GM23338 (cell line): ENCODE measurements around the gene JAKMIP3. TPM values are rescaled to one million over a fixed set of nuclear protein-coding genes. Genes with fewer than 3 reads are reported as not detected.
"Not testable (repeated sequence)": the region's sequence is repeated elsewhere in the genome, so short reads cannot be mapped to it uniquely, and the experiment has no call there.

Source experiments
- ATAC-seq: fragments of 200-7000 bp; cut with Tn5 transposase; 3 replicates; pipeline ENCODE4 v1.9.1; 2020
- DNase-seq: peaks from one replicate; pipeline ENCODE4 v3.0.0-alpha.2; 2015; ENCODE audit warnings: low spot score
- H2AFZ ChIP-seq: fragments of 200-600 bp; sonication (generic); 2 replicates; pipeline ENCODE4 v1.8.0; 2016; ENCODE audit warnings: antibody characterized with exemption, mild to moderate bottlenecking, moderate library complexity
- H3F3A ChIP-seq: fragments of 200-600 bp; sonication (generic); replicated peaks from 2 replicates; pipeline ENCODE4 v1.8.0; 2017; ENCODE audit warnings: antibody characterized with exemption, mixed run types, low read depth
- H3K27ac ChIP-seq: fragments of 200-600 bp; sonication (generic); 2 replicates; pipeline ENCODE4 v1.6.1; 2016; ENCODE audit warnings: low read depth
- H3K27me3 ChIP-seq: fragments of 200-600 bp; sonication (generic); 2 replicates; pipeline ENCODE4 v1.8.0; 2016; ENCODE audit warnings: mild to moderate bottlenecking, mixed run types, moderate library complexity; ENCODE audit not compliant: insufficient read depth
- H3K36me3 ChIP-seq: fragments of 200-600 bp; sonication (generic); 2 replicates; pipeline ENCODE4 v1.8.0; 2016; ENCODE audit warnings: mild to moderate bottlenecking; ENCODE audit not compliant: insufficient read depth
- H3K4me1 ChIP-seq: fragments of 200-600 bp; sonication (generic); 2 replicates; pipeline ENCODE4 v1.8.0; 2016; ENCODE audit warnings: mild to moderate bottlenecking, moderate library complexity; ENCODE audit not compliant: insufficient read depth
- H3K4me2 ChIP-seq: fragments of 200-600 bp; sonication (generic); 2 replicates; pipeline ENCODE4 v1.7.1; 2017; ENCODE audit warnings: mixed run types
- H3K4me3 ChIP-seq: fragments of 200-600 bp; sonication (generic); 2 replicates; pipeline ENCODE4 v1.6.1; 2016; ENCODE audit warnings: mixed run types
- H3K79me2 ChIP-seq: fragments of 200-600 bp; sonication (generic); replicated peaks from 2 replicates; pipeline ENCODE4 v1.8.0; 2017; ENCODE audit warnings: mild to moderate bottlenecking; ENCODE audit not compliant: insufficient read depth
- H3K9me2 ChIP-seq: fragments of 200-600 bp; sonication (generic); 2 replicates; pipeline ENCODE4 v1.8.0; 2017; ENCODE audit not compliant: insufficient read depth
- H4K20me1 ChIP-seq: fragments of 200-600 bp; sonication (generic); replicated peaks from 2 replicates; pipeline ENCODE4 v1.8.0; 2017; ENCODE audit warnings: mild to moderate bottlenecking; ENCODE audit not compliant: insufficient read depth
- H3K27ac Mint-ChIP-seq: 2 replicates; pipeline ENCODE4 v1.8.0; 2020; ENCODE audit warnings: inconsistent platforms, mild to moderate bottlenecking, moderate library complexity, mixed read lengths
- H3K27me3 Mint-ChIP-seq: 3 replicates; pipeline ENCODE4 v1.8.0; 2022; ENCODE audit warnings: low read depth, mild to moderate bottlenecking, moderate library complexity, mixed read lengths, inconsistent platforms; ENCODE audit not compliant: insufficient read depth, poor library complexity
- H3K36me3 Mint-ChIP-seq: 3 replicates; pipeline ENCODE4 v1.8.0; 2021; ENCODE audit warnings: low read depth, mild to moderate bottlenecking, inconsistent platforms, moderate library complexity, mixed read lengths
- H3K4me1 Mint-ChIP-seq: 3 replicates; pipeline ENCODE4 v1.8.0; 2020; ENCODE audit warnings: mild to moderate bottlenecking, inconsistent platforms, mixed read lengths
- H3K4me3 Mint-ChIP-seq: 3 replicates; pipeline ENCODE4 v1.8.0; 2021; ENCODE audit warnings: moderate library complexity, mild to moderate bottlenecking, inconsistent platforms, mixed read lengths
- H3K9me3 Mint-ChIP-seq: 3 replicates; pipeline ENCODE4 v1.8.0; 2020; ENCODE audit warnings: moderate library complexity, mild to moderate bottlenecking, inconsistent platforms, mixed read lengths
- CREB1 ChIP-seq: fragments of 250-450 bp; sonication (Bioruptor Pico); IDR thresholded peaks from 2 replicates; pipeline ENCODE4 v1.5.0; 2020; ENCODE audit warnings: low read depth, mild to moderate bottlenecking, moderate library complexity
- JUNB ChIP-seq: IDR thresholded peaks from one replicate; pipeline ENCODE4 v1.6.1; 2016; ENCODE audit warnings: antibody characterized with exemption; ENCODE audit not compliant: unreplicated experiment
- NANOG ChIP-seq: IDR thresholded peaks from 2 replicates; pipeline ENCODE4 v1.6.1; 2016; ENCODE audit warnings: antibody characterized with exemption, borderline replicate concordance
- POLR2AphosphoS5 ChIP-seq: IDR thresholded peaks from 2 replicates; pipeline ENCODE4 v1.6.1; 2016; ENCODE audit warnings: antibody characterized with exemption, low read depth
- STAT1 ChIP-seq: IDR thresholded peaks from one replicate; pipeline ENCODE4 v1.6.1; 2016; ENCODE audit warnings: antibody characterized with exemption; ENCODE audit not compliant: unreplicated experiment
- polyA plus RNA-seq: library from polyadenylated mRNA; unstranded; fragments of >200 nt; fragmentation: Nextera tagmentation; extraction: Ambion mirVana; gene quantifications from 2 replicates; pipeline ENCODE4 v1.2.1, GENCODE V29; 2016
- total RNA-seq: library from RNA; depleted of rRNA; stranded (reverse); fragments of >200 nt; shearing (Covaris generic); gene quantifications from 2 replicates; pipeline ENCODE4 v1.2.3, GENCODE V29; 2014
- TF ChIP-seq, protein P1 (sequence below): IDR thresholded peaks from one replicate; pipeline ENCODE4 v1.6.1; 2018; ENCODE audit warnings: antibody characterized with exemption; ENCODE audit not compliant: unreplicated experiment
- TF ChIP-seq, protein P2 (sequence below), 2 experiments: fragments of 200-600 bp in 1 of 2; sonication (generic) in 1 of 2; conservative IDR thresholded peaks; 2 replicates each; pipeline versions ENCODE4 v1.5.1 to v1.6.1; 2016 to 2017; ENCODE audit warnings: antibody characterized with exemption in 2 of 2, low read depth in 2 of 2, mild to moderate bottlenecking in 2 of 2, moderate library complexity in 1 of 2

The JAKMIP3 gene
- total and polyA plus RNA-seq, 2 experiments from 2014 or later: 0.87 to 1.2 TPM

DNA sequence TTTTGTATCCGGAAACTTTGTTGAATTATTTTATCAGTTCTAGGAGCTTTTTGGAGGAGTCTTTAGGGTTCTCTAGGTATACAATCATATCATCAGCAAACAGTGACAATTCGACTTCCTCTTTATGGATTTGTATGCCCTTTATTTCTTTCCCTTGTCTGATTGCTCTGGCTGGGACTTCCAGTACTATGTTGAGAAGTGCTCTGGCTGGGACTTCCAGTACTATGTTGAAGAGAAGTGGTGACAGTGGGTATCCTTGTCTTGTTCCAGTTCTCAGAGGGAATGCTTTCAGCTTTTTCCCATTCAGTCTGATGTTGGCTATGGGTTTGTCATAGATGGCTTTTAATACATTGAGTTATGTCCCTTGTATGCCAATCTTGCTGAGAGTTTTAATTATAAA, 18.6 kb downstream of the JAKMIP3 start:
- H3K27me3 Mint-ChIP-seq, H3K4me1 ChIP-seq, H3K9me3 Mint-ChIP-seq, H3K4me3 ChIP-seq, DNase-seq, H3K36me3 ChIP-seq, H3K9me2 ChIP-seq, H3F3A ChIP-seq, H4K20me1 ChIP-seq, H3K36me3 Mint-ChIP-seq, H3K27me3 ChIP-seq, H3K27ac ChIP-seq, H3K4me1 Mint-ChIP-seq, H3K4me2 ChIP-seq, H3K27ac Mint-ChIP-seq, H2AFZ ChIP-seq, H3K79me2 ChIP-seq, ATAC-seq, H3K4me3 Mint-ChIP-seq: not testable (repeated sequence)

- peaks cover 26% of the 10 kb centered on the region for H3K9me3 Mint-ChIP-seq
- H3K27me3 ChIP-seq, H3K27ac Mint-ChIP-seq, H3K4me3 Mint-ChIP-seq, H4K20me1 ChIP-seq, H3K36me3 ChIP-seq, H3K4me1 Mint-ChIP-seq, H3K4me3 ChIP-seq, DNase-seq, H3K79me2 ChIP-seq, H3K4me2 ChIP-seq, ATAC-seq, H3K4me1 ChIP-seq, H3F3A ChIP-seq, H3K27me3 Mint-ChIP-seq, H3K27ac ChIP-seq, H2AFZ ChIP-seq, H3K9me2 ChIP-seq: not testable (repeated sequence)
- H3K36me3 Mint-ChIP-seq: peaks cover 19% of the 10 kb centered on the region
These were observed 27.5 kb downstream of the JAKMIP3 start for GRCh38 chr10:132093236-132093635.

GRCh38 chr10:132094581-132095234, 29.0 kb downstream of the JAKMIP3 start:
- no peaks in the 10 kb centered on the region for H3K36me3 ChIP-seq
- no peak overlapping the region for H3K4me3 Mint-ChIP-seq
- H3K36me3 Mint-ChIP-seq: peaks cover 19% of the 10 kb centered on the region
- no peaks in the 10 kb centered on the region for H3K79me2 ChIP-seq
- H3K27me3 ChIP-seq: no peaks in the 10 kb centered on the region
- no peak overlapping the region; the same call in 1 of the 2 replicates for H3K27ac Mint-ChIP-seq
- H4K20me1 ChIP-seq: no peaks in the 10 kb centered on the region
- no peak overlapping the region for H3K4me3 ChIP-seq
- H3F3A ChIP-seq: no peaks in the 10 kb centered on the region
- no peaks in the 10 kb centered on the region; the same call in 2 of the 3 replicates for H3K4me1 Mint-ChIP-seq
- no peak for DNase-seq
- no peak for ATAC-seq
- no peak overlapping the region for H3K4me2 ChIP-seq
- H3K27ac ChIP-seq: no peak overlapping the region
- H2AFZ ChIP-seq: no peak overlapping the region
- peaks cover 26% of the 10 kb centered on the region for H3K9me3 Mint-ChIP-seq
- peaks cover 4% of the 10 kb centered on the region for H3K27me3 Mint-ChIP-seq
- H3K4me1 ChIP-seq: no peaks in the 10 kb centered on the region
- no peaks in the 10 kb centered on the region for H3K9me2 ChIP-seq
- no peak for TF ChIP-seq NANOG
- TF ChIP-seq, protein P1, sequence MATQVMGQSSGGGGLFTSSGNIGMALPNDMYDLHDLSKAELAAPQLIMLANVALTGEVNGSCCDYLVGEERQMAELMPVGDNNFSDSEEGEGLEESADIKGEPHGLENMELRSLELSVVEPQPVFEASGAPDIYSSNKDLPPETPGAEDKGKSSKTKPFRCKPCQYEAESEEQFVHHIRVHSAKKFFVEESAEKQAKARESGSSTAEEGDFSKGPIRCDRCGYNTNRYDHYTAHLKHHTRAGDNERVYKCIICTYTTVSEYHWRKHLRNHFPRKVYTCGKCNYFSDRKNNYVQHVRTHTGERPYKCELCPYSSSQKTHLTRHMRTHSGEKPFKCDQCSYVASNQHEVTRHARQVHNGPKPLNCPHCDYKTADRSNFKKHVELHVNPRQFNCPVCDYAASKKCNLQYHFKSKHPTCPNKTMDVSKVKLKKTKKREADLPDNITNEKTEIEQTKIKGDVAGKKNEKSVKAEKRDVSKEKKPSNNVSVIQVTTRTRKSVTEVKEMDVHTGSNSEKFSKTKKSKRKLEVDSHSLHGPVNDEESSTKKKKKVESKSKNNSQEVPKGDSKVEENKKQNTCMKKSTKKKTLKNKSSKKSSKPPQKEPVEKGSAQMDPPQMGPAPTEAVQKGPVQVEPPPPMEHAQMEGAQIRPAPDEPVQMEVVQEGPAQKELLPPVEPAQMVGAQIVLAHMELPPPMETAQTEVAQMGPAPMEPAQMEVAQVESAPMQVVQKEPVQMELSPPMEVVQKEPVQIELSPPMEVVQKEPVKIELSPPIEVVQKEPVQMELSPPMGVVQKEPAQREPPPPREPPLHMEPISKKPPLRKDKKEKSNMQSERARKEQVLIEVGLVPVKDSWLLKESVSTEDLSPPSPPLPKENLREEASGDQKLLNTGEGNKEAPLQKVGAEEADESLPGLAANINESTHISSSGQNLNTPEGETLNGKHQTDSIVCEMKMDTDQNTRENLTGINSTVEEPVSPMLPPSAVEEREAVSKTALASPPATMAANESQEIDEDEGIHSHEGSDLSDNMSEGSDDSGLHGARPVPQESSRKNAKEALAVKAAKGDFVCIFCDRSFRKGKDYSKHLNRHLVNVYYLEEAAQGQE: no peak
- TF ChIP-seq CREB1 (CRISPR knock-in tag): no peak
- TF ChIP-seq, protein P2, sequence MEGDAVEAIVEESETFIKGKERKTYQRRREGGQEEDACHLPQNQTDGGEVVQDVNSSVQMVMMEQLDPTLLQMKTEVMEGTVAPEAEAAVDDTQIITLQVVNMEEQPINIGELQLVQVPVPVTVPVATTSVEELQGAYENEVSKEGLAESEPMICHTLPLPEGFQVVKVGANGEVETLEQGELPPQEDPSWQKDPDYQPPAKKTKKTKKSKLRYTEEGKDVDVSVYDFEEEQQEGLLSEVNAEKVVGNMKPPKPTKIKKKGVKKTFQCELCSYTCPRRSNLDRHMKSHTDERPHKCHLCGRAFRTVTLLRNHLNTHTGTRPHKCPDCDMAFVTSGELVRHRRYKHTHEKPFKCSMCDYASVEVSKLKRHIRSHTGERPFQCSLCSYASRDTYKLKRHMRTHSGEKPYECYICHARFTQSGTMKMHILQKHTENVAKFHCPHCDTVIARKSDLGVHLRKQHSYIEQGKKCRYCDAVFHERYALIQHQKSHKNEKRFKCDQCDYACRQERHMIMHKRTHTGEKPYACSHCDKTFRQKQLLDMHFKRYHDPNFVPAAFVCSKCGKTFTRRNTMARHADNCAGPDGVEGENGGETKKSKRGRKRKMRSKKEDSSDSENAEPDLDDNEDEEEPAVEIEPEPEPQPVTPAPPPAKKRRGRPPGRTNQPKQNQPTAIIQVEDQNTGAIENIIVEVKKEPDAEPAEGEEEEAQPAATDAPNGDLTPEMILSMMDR (conservative IDR thresholded peaks at IDR 0.05; ENCODE audit: low read depth in 2 of 2): no peak
- no peak for TF ChIP-seq STAT1
- TF ChIP-seq JUNB: no peak
- no peak for TF ChIP-seq POLR2AphosphoS5
